Astrocyte (in vitro differentiated cells and primary cell): ENCODE measurements around the gene LIMA1.

Source experiments
- EZH2 ChIP-seq: IDR thresholded peaks from 2 replicates; pipeline ENCODE4 v1.6.1; 2012; ENCODE audit warnings: mild to moderate bottlenecking, low read length, inconsistent platforms; ENCODE audit not compliant: insufficient read depth
- TF ChIP-seq, protein P1 (sequence below): IDR thresholded peaks from 2 replicates; pipeline ENCODE4 v1.5.1; 2011; ENCODE audit warnings: low read depth, mild to moderate bottlenecking, inconsistent platforms, low read length, moderate library complexity; ENCODE audit not compliant: insufficient read depth

DNA sequence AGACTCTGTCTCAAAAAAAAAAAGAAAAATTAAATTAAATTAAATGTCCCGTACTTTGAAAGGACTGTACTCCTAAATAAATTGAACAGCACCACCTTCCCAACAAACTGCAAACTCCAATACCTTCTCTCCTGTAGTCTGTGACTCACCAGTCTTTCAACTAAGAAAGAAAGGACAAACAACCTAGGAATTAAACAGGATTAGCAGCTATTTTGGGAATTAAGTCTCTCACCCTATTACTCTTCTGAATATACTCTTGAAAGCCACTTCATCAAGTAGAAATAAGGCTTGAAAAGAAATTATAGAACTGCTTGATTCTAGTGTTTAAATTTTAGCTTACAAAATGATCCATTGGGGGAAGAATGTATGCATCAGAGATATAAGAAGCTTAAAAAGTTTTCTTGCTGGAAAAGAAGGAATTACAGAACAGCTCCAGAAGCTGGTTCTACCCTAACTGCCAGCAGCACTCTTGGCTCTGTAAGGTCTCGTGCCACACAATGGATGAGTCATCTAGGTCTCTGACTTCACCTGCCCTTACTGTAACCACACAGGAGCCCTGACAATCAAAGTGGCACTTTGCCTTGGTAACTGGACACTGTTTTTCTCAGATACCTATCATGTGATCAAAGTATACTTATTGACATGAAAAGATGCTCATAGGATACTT is 59.2 kb downstream of the LIMA1 start:
- TF ChIP-seq, protein P1, sequence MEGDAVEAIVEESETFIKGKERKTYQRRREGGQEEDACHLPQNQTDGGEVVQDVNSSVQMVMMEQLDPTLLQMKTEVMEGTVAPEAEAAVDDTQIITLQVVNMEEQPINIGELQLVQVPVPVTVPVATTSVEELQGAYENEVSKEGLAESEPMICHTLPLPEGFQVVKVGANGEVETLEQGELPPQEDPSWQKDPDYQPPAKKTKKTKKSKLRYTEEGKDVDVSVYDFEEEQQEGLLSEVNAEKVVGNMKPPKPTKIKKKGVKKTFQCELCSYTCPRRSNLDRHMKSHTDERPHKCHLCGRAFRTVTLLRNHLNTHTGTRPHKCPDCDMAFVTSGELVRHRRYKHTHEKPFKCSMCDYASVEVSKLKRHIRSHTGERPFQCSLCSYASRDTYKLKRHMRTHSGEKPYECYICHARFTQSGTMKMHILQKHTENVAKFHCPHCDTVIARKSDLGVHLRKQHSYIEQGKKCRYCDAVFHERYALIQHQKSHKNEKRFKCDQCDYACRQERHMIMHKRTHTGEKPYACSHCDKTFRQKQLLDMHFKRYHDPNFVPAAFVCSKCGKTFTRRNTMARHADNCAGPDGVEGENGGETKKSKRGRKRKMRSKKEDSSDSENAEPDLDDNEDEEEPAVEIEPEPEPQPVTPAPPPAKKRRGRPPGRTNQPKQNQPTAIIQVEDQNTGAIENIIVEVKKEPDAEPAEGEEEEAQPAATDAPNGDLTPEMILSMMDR = no peak
- no peak for TF ChIP-seq EZH2
